Suppressor macrophage treated with lipopolysaccharide for 4 hours (primary cell): ENCODE measurements around the gene CFAP65.
A peak's percentile ranks its signal among the peaks of the same experiment; 100 is the strongest.

Experiments
- DNase-seq: peaks from one replicate; pipeline ENCODE4 v3.0.0-alpha.2; 2020

CFAP65 gene

GRCh38 chr2:218988650-218989049 is 52.7 kb downstream of the CFAP65 start:
- no peak for DNase-seq

- DNase-seq = no peak
Measured at GRCh38 chr2:218988164-218988563, 53.2 kb downstream of the CFAP65 start.

GRCh38 chr2:218986148-218986761 is 55.1 kb downstream of the CFAP65 start:
- DNase-seq = no peak

- DNase-seq = no peak
Measured at GRCh38 chr2:218985325-218986091, 55.8 kb downstream of the CFAP65 start.

GRCh38 chr2:218985021-218985324 is 56.3 kb downstream of the CFAP65 start, which contains the start of gene FEV:
FEV (minus strand) TSS chr2:218985184; CDS start chr2:218985075, 109 bp downstream.
- no peak for DNase-seq

GRCh38 chr2:218984239-218985020 is 56.9 kb downstream of the CFAP65 start:
- DNase-seq = no peak

- DNase-seq = no peak
Measured at GRCh38 chr2:218983934-218984238, 57.4 kb downstream of the CFAP65 start.

GRCh38 chr2:218983263-218983933 is 57.9 kb downstream of the CFAP65 start:
- DNase-seq = no peak

GRCh38 chr2:218982586-218983262 is 58.6 kb downstream of the CFAP65 start:
- DNase-seq = no peak

- peak; percentile 11 for DNase-seq
Measured at GRCh38 chr2:218981881-218982585, 59.3 kb downstream of the CFAP65 start.

- DNase-seq = no peak
Measured at GRCh38 chr2:218981390-218981880, 59.9 kb downstream of the CFAP65 start.

GRCh38 chr2:218980735-218981389 is 60.5 kb downstream of the CFAP65 start:
- DNase-seq = no peak

GRCh38 chr2:218979846-218980734 is 61.2 kb downstream of the CFAP65 start:
- peak; percentile 88 for DNase-seq

- no peak for DNase-seq
Measured at GRCh38 chr2:218975060-218975777, 66.1 kb downstream of the CFAP65 start.

GRCh38 chr2:218970894-218971293 is 70.4 kb downstream of the CFAP65 start:
- DNase-seq = no peak

GRCh38 chr2:218964041-218964771 is 77.1 kb downstream of the CFAP65 start:
- no peak for DNase-seq

GRCh38 chr2:218963601-218964000 is 77.7 kb downstream of the CFAP65 start:
- DNase-seq = no peak

GRCh38 chr2:218962859-218963492 is 78.3 kb downstream of the CFAP65 start:
- peak; percentile 41 for DNase-seq
